ENCODE data around the gene ANKS1B. TPM values are rescaled to one million over a fixed set of nuclear protein-coding genes. Genes with fewer than 3 reads are reported as not detected.
"Not testable (repeated sequence)": the region's sequence is repeated elsewhere in the genome, so short reads cannot be mapped to it uniquely, and the experiment has no call there.

ANKS1B gene
- total and polyA plus RNA-seq, 7 donors = 0.46 to 7.4 (median 3.6) TPM

- no peak for ATAC-seq
- H3K27me3 ChIP-seq (ENCODE audit: insufficient read depth in 3 of 3, low read length in 2 of 3) = no peaks in the 10 kb centered on the region
- no peak for TF ChIP-seq CTCF (IDR thresholded peaks at IDR 0.05)
- DNase-seq = no peak
- H3K36me3 ChIP-seq (ENCODE audit: insufficient read depth in 1 of 2, low read depth in 1 of 2) = no peaks in the 10 kb centered on the region
- no peak overlapping the region for H3K4me3 ChIP-seq
- no peak overlapping the region for H3K27ac ChIP-seq
- no peaks in the 10 kb centered on the region for H3K9me3 ChIP-seq
- H3K4me1 ChIP-seq = no peaks in the 10 kb centered on the region
- 90 to 92% (median 91%) methylated on average over 4 of the region's 4 CpGs for WGBS, 3 donors
- intact Hi-C loops (cut with DNase I) = no loop called here
Observed at GRCh38 chr12:98763656-98764055, 1221.1 kb downstream of the ANKS1B start.

- peak overlapping the region; percentile 23 for H3K27ac ChIP-seq
- 10 to 43% (median 24%) methylated on average over 3 of the region's 3 CpGs for WGBS, 3 donors
- H3K4me3 ChIP-seq = no peak overlapping the region
- TF ChIP-seq CTCF (IDR thresholded peaks at IDR 0.05) = no peak
- no peaks in the 10 kb centered on the region for H3K9me3 ChIP-seq
- H3K4me1 ChIP-seq = peaks cover 14% of the 10 kb centered on the region
- H3K27me3 ChIP-seq (ENCODE audit: insufficient read depth in 3 of 3, low read length in 2 of 3) = no peaks in the 10 kb centered on the region
- no peaks in the 10 kb centered on the region for H3K36me3 ChIP-seq (ENCODE audit: insufficient read depth in 1 of 2, low read depth in 1 of 2)
- intact Hi-C loops (cut with DNase I) = no loop called here
- peak in 2 of 4 donors; percentile 66 to 75 for ATAC-seq
- peak in 1 of 2 donors; percentile 47 for DNase-seq
Observed at GRCh38 chr12:98758331-98758730, 1226.4 kb downstream of the ANKS1B start.

GRCh38 chr12:98757455-98757854, 1227.3 kb downstream of the ANKS1B start:
- TF ChIP-seq CTCF (IDR thresholded peaks at IDR 0.05) = no peak
- H3K27me3 ChIP-seq (ENCODE audit: insufficient read depth in 3 of 3, low read length in 2 of 3) = no peaks in the 10 kb centered on the region
- H3K9me3 ChIP-seq = no peaks in the 10 kb centered on the region
- H3K27ac ChIP-seq = no peak overlapping the region
- 12 to 14% (median 14%) methylated on average over 4 of the region's 4 CpGs for WGBS, 3 donors
- intact Hi-C loops (cut with DNase I) = no loop called here
- peaks cover 14% of the 10 kb centered on the region for H3K4me1 ChIP-seq
- H3K36me3 ChIP-seq (ENCODE audit: insufficient read depth in 1 of 2, low read depth in 1 of 2) = no peaks in the 10 kb centered on the region
- H3K4me3 ChIP-seq = no peak overlapping the region
- ATAC-seq = peak in 3 of 4 donors; percentile 32 to 87 (median 86)
- DNase-seq = no peak

- 88 to 90% (median 89%) methylated on average over 5 of the region's 5 CpGs for whole genome bisulfite sequencing, 3 donors
- not testable (repeated sequence) for ATAC-seq, DNase-seq
Observed at GRCh38 chr12:98755855-98756254, 1228.9 kb downstream of the ANKS1B start.

GRCh38 chr12:98754095-98754494, 1230.6 kb downstream of the ANKS1B start:
- Histone ChIP-seq H3K27me3 (ENCODE audit: insufficient read depth in 3 of 3, low read length in 2 of 3) (no peaks in the 10 kb centered on the region), H3K4me1 (peaks cover 14% of the 10 kb centered on the region), H3K27ac (no peak overlapping the region), H3K9me3 (no peaks in the 10 kb centered on the region), H3K4me3 (no peak overlapping the region), H3K36me3 (ENCODE audit: insufficient read depth in 1 of 2, low read depth in 1 of 2) (no peaks in the 10 kb centered on the region)
- ATAC-seq (no peak), DNase-seq (no peak)
- intact Hi-C loops (cut with DNase I) = no loop called here
- 66 to 72% (median 67%) methylated on average over 5 of the region's 5 CpGs for WGBS, 3 donors
- no peak for TF ChIP-seq CTCF (IDR thresholded peaks at IDR 0.05)

More at GRCh38 chr12:98755855-98756254, 1228.9 kb downstream of the ANKS1B start:
- H3K9me3 ChIP-seq; H3K36me3 ChIP-seq (ENCODE audit: insufficient read depth in 1 of 2, low read depth in 1 of 2); intact Hi-C loops (cut with DNase I); H3K4me3 ChIP-seq; H3K27ac ChIP-seq; H3K27me3 ChIP-seq (ENCODE audit: insufficient read depth in 3 of 3, low read length in 2 of 3): not testable (repeated sequence)
- peaks cover 14% of the 10 kb centered on the region for H3K4me1 ChIP-seq
